GM12892 (cell line): ENCODE results near the gene PROM2.

Source experiments
- POLR2A ChIP-seq: IDR thresholded peaks from 2 replicates; pipeline ENCODE4 v1.6.1; 2011; ENCODE audit warnings: low read depth, low read length, control low read depth
- POLR2AphosphoS5 ChIP-seq: IDR thresholded peaks from 2 replicates; pipeline ENCODE4 v1.6.1; 2011; ENCODE audit warnings: low read depth, low read length, control low read depth
- TAF1 ChIP-seq: IDR thresholded peaks from 2 replicates; pipeline ENCODE4 v1.6.1; 2011; ENCODE audit warnings: low read depth, mild to moderate bottlenecking, control low read depth, low read length, borderline replicate concordance

- TF ChIP-seq POLR2AphosphoS5, result no peak
- TF ChIP-seq POLR2A, result no peak
- no peak for TF ChIP-seq TAF1
These were observed 58.8 kb downstream of the PROM2 start for GRCh38 chr2:95333056-95333455.
